Measurements from ENCODE around the gene DAPK3. TPM values are rescaled to one million over a fixed set of nuclear protein-coding genes. Genes with fewer than 3 reads are reported as not detected.
A peak's percentile ranks its signal among the peaks of the same experiment; 100 is the strongest.

DAPK3 gene
- total RNA-seq, 2 donors from 2014 or later: 89.9 to 106 TPM

GRCh38 chr19:4016486-4016885 is 45.6 kb upstream of the DAPK3 start:
- Mint-ChIP-seq H3K9me3 (no peaks in the 10 kb centered on the region), H3K27ac (no peak overlapping the region), H3K4me3 (no peak overlapping the region), H3K36me3 (ENCODE audit: low read depth) (peaks cover 40% of the 10 kb centered on the region), H3K27me3 (ENCODE audit: insufficient read depth) (no peaks in the 10 kb centered on the region), H3K4me1 (no peaks in the 10 kb centered on the region)
- Histone ChIP-seq H3K36me3 (ENCODE audit: control insufficient read depth, insufficient read depth, low read length) (peaks cover 33% of the 10 kb centered on the region), H3K4me3 (ENCODE audit: low read length) (no peak overlapping the region), H3K27me3 (ENCODE audit: control insufficient read depth, insufficient read depth, low read length, poor library complexity, severe bottlenecking) (no peaks in the 10 kb centered on the region), H3K9ac (ENCODE audit: extremely low read depth, low read length, poor library complexity, severe bottlenecking) (no peak overlapping the region), H3K9me3 (ENCODE audit: control insufficient read depth, low read length) (no peaks in the 10 kb centered on the region), H3K4me1 (ENCODE audit: control insufficient read depth, insufficient read depth, low read length) (no peaks in the 10 kb centered on the region), H3K27ac (ENCODE audit: low read depth, low read length) (no peak overlapping the region)
- no peak for DNase-seq
- TF ChIP-seq, protein P1, sequence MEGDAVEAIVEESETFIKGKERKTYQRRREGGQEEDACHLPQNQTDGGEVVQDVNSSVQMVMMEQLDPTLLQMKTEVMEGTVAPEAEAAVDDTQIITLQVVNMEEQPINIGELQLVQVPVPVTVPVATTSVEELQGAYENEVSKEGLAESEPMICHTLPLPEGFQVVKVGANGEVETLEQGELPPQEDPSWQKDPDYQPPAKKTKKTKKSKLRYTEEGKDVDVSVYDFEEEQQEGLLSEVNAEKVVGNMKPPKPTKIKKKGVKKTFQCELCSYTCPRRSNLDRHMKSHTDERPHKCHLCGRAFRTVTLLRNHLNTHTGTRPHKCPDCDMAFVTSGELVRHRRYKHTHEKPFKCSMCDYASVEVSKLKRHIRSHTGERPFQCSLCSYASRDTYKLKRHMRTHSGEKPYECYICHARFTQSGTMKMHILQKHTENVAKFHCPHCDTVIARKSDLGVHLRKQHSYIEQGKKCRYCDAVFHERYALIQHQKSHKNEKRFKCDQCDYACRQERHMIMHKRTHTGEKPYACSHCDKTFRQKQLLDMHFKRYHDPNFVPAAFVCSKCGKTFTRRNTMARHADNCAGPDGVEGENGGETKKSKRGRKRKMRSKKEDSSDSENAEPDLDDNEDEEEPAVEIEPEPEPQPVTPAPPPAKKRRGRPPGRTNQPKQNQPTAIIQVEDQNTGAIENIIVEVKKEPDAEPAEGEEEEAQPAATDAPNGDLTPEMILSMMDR (conservative IDR thresholded peaks at IDR 0.05): no peak
- 94 to 97% methylated on average over 10 to 12 of the region's 12 CpGs for WGBS, 2 experiments (ENCODE audit: insufficient coverage in 1 of 2, insufficient read length in 1 of 2)

DNA sequence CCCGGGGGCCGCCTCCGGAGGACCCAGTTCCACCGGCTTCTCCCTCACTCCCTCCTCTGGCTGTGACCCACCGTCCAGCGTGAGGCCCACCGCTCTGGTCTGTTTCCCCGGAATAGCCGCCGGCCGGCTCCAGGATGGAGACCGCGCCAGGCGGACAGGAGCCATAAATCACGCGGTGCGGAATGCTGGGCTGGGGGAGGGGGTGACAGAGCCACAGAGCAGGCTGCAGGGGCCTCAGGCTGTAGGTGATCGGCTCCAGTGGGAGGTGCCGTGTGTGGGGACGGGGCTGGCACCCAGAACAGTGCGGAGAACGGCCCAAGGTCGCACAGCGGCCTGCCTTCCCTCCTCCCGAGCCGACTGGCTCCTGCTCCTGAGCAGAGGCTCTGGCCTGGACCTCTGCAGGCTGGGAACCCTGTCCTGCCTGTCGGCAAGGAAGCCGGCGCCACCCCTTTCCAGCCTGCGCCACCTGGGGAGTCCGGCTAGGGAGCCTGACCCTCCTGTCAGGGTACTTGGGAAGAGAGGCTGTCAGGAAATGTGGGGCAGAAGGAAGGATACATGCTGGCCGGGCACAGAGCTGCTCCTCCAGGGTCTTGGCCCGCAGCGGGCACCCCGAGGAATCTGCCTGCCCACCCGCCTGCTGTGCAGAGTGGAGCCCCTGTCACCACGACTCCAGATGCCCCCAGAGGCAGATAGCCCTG is 45.0 kb upstream of the DAPK3 start:
- WGBS, 2 experiments (ENCODE audit: insufficient coverage in 1 of 2, insufficient read length in 1 of 2): 96 to 98% methylated on average over 17 to 37 of the region's 37 CpGs
- no peak overlapping the region for H3K27ac Mint-ChIP-seq

GRCh38 chr19:4014541-4015491 is 43.9 kb upstream of the DAPK3 start:
- Histone ChIP-seq H3K4me1 (ENCODE audit: control insufficient read depth, insufficient read depth, low read length) (no peaks in the 10 kb centered on the region), H3K27ac (ENCODE audit: low read depth, low read length) (peak overlapping the region; percentile 63), H3K9me3 (ENCODE audit: control insufficient read depth, low read length) (no peaks in the 10 kb centered on the region), H3K9ac (ENCODE audit: extremely low read depth, low read length, poor library complexity, severe bottlenecking) (no peak overlapping the region), H3K4me3 (ENCODE audit: low read length) (no peak overlapping the region), H3K36me3 (ENCODE audit: control insufficient read depth, insufficient read depth, low read length) (peaks cover 19% of the 10 kb centered on the region), H3K27me3 (ENCODE audit: control insufficient read depth, insufficient read depth, low read length, poor library complexity, severe bottlenecking) (no peaks in the 10 kb centered on the region)
- TF ChIP-seq, protein P1 (conservative IDR thresholded peaks at IDR 0.05): no peak
- peak; percentile 89 for DNase-seq
- 91 to 92% methylated on average over 12 to 25 of the region's 25 CpGs for WGBS, 2 experiments (ENCODE audit: insufficient coverage in 1 of 2, insufficient read length in 1 of 2)
- no peak overlapping the region for H3K27ac Mint-ChIP-seq
- peaks cover 32% of the 10 kb centered on the region for H3K36me3 Mint-ChIP-seq (ENCODE audit: low read depth)
- no peaks in the 10 kb centered on the region for H3K9me3 Mint-ChIP-seq
- H3K4me3 Mint-ChIP-seq: no peak overlapping the region
- H3K27me3 Mint-ChIP-seq (ENCODE audit: insufficient read depth): no peaks in the 10 kb centered on the region
- H3K4me1 Mint-ChIP-seq: peaks cover 3% of the 10 kb centered on the region

More for the DNA sequence above, 45.0 kb upstream of the DAPK3 start:
- no peak for DNase-seq
- Histone ChIP-seq H3K36me3 (ENCODE audit: control insufficient read depth, insufficient read depth, low read length) (peaks cover 27% of the 10 kb centered on the region), H3K27ac (ENCODE audit: low read depth, low read length) (peak overlapping the region; percentile 63), H3K9ac (ENCODE audit: extremely low read depth, low read length, poor library complexity, severe bottlenecking) (no peak overlapping the region), H3K4me1 (ENCODE audit: control insufficient read depth, insufficient read depth, low read length) (no peaks in the 10 kb centered on the region), H3K4me3 (ENCODE audit: low read length) (no peak overlapping the region), H3K27me3 (ENCODE audit: control insufficient read depth, insufficient read depth, low read length, poor library complexity, severe bottlenecking) (no peaks in the 10 kb centered on the region), H3K9me3 (ENCODE audit: control insufficient read depth, low read length) (no peaks in the 10 kb centered on the region)
- no peak overlapping the region for H3K4me3 Mint-ChIP-seq
- H3K4me1 Mint-ChIP-seq: peaks cover 3% of the 10 kb centered on the region
- peaks cover 40% of the 10 kb centered on the region for H3K36me3 Mint-ChIP-seq (ENCODE audit: low read depth)
- TF ChIP-seq, protein P1 (conservative IDR thresholded peaks at IDR 0.05): no peak
- H3K9me3 Mint-ChIP-seq: no peaks in the 10 kb centered on the region
- no peaks in the 10 kb centered on the region for H3K27me3 Mint-ChIP-seq (ENCODE audit: insufficient read depth)
